ENCODE data around the gene ABCA2.

- no peak for TF ChIP-seq POLR2AphosphoS5 (IDR thresholded peaks at IDR 0.05; ENCODE audit: borderline replicate concordance, low read depth, low read length)
- TF ChIP-seq EZH2 (IDR thresholded peaks at IDR 0.05): no peak
Observed at GRCh38 chr9:137009217-137009616, 18.8 kb downstream of the ABCA2 start.

Measured in SK-N-MC (cell line).